Adrenal gland (tissue), 5 donors: ENCODE results near the gene SCN1A.

Experiments
- POLR2A ChIP-seq, 2 donors: fragments of 450-650 bp; IDR thresholded peaks; one replicate each; pipeline ENCODE4 v1.6.1; 2017; ENCODE audit warnings: antibody characterized with exemption in 2 of 2, mild to moderate bottlenecking in 2 of 2, moderate library complexity in 1 of 2
- TF ChIP-seq, protein P1 (sequence below), 6 experiments: fragments of 450-650 bp in 4 of 6; fragments of 200-600 bp in 2 of 6; sonication (generic) in 1 of 6; IDR thresholded peaks; 1 replicate in 5 of 6; 2 replicates in 1 of 6; pipeline versions ENCODE4 v1.5.1 to v1.8.0; 2016 to 2021; ENCODE audit warnings: antibody characterized with exemption in 6 of 6, mild to moderate bottlenecking in 2 of 6, moderate library complexity in 1 of 6
- donor health status: DM: no; HTN: no; CAD: no.

DNA sequence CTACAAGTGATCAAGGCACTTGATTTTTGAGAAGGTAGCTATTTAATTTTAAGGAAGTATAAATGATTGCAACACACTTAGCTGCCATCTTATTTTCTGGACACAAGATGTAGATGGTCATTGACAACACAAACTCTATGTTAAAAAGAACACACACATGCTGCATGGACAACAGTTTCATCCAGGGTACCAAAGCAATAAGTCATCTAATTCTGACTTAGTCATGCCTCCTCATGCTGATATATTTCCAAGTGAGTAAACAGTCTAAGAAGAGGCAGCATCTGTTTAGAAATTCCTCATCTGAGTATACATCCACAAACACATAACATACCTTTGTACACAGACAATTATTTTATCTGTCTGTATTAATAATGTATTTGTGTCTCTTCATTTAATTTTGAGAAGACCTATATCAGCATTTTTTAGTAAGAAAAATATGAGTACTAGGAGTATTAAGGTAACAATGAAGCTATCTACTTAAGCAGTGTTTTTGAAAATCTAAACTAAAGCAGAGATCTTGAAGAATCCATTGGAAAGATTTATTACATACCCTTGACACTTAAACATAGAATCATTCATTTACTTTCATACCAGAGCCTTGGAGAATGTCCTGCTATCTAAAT is 84.9 kb downstream of the SCN1A start:
- TF ChIP-seq, protein P1, sequence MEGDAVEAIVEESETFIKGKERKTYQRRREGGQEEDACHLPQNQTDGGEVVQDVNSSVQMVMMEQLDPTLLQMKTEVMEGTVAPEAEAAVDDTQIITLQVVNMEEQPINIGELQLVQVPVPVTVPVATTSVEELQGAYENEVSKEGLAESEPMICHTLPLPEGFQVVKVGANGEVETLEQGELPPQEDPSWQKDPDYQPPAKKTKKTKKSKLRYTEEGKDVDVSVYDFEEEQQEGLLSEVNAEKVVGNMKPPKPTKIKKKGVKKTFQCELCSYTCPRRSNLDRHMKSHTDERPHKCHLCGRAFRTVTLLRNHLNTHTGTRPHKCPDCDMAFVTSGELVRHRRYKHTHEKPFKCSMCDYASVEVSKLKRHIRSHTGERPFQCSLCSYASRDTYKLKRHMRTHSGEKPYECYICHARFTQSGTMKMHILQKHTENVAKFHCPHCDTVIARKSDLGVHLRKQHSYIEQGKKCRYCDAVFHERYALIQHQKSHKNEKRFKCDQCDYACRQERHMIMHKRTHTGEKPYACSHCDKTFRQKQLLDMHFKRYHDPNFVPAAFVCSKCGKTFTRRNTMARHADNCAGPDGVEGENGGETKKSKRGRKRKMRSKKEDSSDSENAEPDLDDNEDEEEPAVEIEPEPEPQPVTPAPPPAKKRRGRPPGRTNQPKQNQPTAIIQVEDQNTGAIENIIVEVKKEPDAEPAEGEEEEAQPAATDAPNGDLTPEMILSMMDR (IDR thresholded peaks at IDR 0.05): no peak
- no peak for TF ChIP-seq POLR2A (IDR thresholded peaks at IDR 0.05)
